CD4-positive, alpha-beta T cell treated with Interleukin-4 for 4 hours (primary cell): Measurements from ENCODE around the gene TRIM66.

Experiments used
- DNase-seq: peaks from one replicate; pipeline ENCODE4 v3.0.0-alpha.2; 2020

TRIM66 gene

GRCh38 chr11:8712506-8712905 lies 30.0 kb upstream of the TRIM66 start:
- DNase-seq, result no peak

DNA sequence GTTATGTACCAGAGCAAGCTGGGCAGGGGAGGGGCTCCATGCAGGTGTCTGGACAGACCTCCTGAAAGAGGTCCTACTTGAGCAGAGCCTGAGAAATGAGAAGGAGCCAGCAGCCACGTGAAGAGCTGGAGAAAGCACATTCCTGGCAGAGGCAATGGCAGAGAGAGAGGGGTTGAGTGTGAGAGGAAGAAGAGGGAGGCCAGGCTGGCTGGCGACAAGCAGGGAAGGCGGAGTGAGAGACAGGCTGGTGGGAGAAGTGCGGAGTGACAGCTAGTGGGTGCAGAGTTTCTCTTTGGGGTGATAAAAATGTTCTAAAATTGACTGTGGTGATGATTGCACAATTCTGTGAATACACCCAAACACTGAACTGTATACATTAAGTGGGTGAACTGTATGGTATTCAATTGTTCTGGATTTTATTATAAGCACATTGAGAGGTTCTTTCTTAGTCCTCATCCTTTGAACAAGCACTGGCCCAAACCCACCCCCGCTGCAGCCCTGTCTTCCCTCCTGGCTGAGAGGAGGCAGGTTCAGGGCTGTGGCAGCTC lies 29.5 kb upstream of the TRIM66 start:
- DNase-seq, result no peak

GRCh38 chr11:8709777-8710176 lies 27.3 kb upstream of the TRIM66 start:
- no peak for DNase-seq

DNA sequence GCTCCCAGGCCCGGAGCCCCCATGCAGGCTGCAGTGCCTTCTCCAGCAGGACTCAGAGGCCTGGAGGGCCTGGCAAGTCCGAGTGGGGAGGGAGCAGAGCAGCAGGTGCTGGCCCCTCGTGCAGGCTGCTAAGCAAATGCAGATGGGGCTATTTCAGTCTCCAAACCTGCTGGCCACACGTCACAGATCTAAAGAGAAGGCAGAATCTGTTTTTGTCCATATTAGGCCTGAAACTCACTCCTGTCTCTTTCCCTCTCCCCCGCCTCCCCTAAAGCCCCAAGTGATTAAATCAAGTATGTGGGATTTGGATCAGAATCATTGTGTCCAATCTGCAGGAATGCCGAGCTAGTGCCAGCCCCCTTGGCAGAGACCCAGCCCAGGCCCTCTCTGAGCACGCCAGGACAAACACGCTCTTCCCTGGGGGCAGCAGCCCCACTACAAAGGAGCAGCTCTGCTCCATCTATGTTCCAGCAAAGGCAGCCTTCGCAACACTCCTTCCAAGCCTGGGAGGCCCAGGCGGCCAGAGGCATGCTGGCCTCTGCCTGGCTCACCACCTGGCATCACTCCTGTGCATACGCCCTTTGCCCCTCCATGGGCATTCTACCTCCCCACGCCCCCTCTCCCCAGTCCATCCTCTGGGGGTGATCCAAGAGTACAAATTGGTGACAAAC lies 26.7 kb upstream of the TRIM66 start:
- no peak for DNase-seq

GRCh38 chr11:8707541-8708191 lies 25.2 kb upstream of the TRIM66 start:
- DNase-seq, result no peak

DNA sequence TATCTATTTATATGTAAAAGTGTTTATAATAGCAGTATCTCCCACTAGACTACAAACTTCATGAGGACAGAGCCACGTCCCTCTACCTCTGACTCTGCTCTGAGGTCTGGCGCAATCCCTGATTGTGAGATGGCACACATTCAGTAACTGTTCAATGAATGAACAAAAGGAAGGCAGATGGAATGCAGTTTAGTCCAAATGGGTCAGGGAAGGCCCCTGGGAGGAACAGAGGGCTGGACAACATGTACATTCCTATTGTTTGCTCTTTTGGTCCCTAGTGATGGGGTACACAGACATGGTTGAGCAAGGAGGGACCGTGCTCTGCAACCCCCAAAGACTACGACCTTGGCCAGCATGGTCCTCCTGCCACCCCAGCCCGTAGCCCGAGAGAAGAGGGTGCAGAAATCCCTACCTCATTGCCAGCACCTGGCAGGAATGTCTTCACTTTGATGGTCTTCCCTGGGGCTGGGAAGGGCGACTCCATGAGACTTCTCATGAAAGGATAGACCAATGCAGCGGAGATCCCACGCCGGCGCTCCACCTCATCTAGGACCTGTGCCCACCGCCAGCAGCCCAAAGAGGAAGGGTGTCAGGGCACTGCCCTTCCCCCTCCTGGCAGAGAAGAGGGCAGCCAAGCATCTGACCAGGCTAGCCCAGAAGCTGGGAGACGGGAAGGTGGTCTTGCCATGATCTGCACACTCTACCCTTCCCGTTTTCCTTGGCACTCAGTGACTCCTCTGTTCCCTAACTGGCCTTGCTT lies 24.4 kb upstream of the TRIM66 start:
- no peak for DNase-seq

DNA sequence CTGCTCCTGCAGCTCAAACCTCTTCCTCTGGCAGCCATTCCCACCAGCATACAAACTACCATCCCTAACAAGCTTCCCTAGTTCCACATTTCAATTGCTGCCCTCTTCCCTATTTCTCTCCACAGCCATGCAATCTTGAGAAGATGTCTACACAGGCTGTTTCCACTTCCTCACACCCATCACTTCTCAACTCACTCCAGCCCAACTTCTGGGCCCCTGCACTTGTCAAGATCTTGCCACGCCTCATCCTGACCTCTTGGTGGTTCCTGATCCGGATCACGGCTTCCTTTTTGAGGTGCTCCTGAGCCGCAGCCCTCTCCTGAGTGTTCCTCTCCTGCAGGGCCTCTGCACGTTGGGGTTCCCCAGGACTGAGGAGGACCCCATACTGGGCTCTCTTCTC lies 22.7 kb upstream of the TRIM66 start:
- DNase-seq, result no peak

- DNase-seq, result no peak
Observed at GRCh38 chr11:8704136-8704535, 21.7 kb upstream of the TRIM66 start.

- DNase-seq, result no peak
Observed at GRCh38 chr11:8702598-8702915, 20.1 kb upstream of the TRIM66 start.

DNA sequence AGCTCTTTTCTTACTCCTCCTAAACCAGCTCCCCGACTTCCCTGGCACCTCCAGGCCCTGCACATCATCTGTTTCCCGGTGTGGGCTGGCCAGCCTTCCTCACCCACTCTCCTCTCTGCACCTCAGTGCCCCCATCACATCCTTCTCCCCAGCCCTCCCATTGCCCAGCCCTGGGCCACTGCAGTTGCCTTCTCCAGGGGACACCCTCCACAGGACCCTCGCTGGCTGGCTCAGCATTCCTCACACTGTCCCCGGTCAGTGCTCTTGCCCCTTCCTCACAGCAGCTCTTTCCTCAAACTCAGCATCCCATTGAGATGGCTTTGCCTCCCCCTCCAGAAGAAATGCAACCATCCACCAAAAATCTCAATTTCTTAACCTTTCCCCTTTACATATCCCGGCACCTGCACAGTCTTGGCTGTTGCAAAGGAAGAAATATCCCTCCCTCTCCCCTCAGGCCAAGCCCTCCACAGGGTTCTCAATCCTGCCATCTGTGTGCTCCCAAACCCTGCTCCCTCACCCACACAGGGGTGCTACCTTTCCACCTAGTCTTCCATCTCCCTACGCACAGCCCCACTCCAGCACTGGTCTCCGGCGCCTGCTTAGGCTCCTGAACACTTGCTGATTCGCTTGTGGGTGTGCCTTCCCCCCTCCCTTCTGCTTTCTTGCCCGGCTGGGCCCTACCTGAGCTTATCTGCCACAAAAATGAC lies 19.6 kb upstream of the TRIM66 start:
- DNase-seq, result no peak

DNA sequence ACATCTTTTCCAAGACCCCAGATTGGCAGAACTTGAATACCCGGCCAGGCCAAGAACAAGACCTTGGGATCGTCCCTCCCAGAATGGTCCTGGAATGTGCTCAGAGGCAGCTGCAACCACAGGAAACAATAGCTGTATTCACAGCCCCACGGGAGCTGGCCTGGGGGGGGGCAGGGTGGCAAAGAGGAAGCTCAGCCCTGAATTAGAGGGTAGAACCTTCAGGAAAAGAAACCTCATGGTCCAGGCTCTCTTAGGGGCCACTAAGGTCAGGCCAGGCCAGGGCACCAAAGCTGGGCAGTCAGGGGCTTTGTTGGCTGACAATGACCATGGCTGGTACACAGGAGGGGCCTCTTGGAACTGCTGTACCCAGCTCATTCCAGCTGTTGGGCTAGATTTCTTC lies 17.4 kb upstream of the TRIM66 start:
- no peak for DNase-seq

GRCh38 chr11:8698917-8699441 lies 16.5 kb upstream of the TRIM66 start:
- no peak for DNase-seq

GRCh38 chr11:8698379-8698851 lies 15.9 kb upstream of the TRIM66 start:
- no peak for DNase-seq

DNA sequence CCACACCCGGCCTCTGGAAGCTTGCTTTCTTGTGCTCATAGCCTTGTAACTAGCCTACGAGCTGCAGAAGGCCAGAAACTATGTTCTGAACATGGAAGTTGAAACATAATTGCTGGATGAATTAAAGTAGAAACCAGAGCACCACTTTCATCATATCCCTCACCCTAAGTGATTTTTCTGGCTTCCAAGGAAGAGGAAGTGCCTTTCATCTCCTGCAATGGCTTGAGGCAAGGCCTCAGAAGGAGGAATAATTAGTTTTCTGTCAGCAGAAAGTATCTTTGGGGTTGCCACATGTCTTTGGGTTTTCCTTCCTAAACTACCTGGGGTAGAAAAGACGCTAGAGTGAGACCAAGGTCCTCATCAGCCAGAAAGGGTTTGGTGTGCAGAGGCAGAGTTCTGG lies 14.6 kb upstream of the TRIM66 start:
- DNase-seq, result no peak

DNA sequence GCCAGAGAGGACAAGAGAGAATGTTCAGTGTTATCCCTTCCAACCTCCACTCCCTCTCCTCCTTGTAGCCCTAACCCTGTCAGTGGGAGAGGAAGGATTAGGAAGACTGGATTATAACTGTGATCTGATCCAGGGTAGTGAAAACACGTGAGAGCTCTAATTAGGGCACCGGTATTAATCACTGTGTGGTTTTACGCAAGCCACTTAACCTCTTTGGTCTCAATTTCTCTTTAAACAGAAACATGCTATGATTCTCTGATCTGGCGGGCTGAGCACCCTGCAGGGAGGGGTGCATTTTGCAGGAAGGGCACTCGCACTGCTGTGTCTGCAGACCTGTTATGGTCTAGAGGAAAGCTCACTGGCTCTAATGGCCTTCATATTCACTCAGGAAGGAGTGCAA lies 11.7 kb upstream of the TRIM66 start:
- DNase-seq, result no peak

DNA sequence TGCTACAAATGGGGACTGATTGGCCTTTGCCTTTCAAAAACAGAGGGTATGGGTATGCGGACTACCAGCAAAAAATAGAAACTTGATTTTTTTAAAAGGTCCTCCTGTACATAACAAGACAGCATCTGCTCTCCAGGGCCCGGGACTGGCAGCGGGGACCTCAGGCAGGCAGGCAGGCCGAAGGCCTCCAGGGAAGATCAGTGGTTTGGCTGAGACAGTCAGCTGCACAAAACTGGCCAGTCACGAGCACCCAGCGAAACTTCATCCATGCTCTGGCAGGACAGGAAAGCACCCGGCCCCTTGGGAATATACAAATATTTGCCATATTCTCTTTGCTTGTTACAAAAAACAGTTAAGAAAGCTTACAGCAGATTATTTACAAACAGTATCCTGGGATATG lies 11.1 kb upstream of the TRIM66 start:
- no peak for DNase-seq

DNA sequence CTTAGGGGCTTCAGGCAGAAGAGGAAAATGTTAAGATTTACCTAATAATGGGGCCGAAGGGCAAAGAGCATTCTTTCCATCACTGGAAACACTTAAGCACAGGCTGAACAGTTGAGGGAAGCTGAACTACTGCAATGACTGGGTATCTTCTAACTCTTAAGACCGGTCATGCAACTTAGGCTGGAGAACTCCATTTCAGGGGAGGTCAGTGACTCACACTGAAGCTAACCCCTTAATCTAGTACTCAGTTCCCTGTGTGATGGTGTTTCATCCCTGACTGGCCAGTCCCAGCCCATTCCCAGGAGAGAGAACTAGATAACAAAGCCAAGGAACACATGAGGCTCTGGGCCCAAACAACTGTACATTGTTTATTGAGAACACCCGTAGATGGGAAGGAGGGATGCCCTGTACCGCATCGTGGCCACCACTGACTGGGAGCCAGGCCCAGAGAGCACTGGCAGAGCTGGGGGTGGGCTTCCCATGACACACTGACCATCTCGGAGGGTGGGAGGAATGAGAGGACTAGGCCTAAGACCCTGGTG lies 10.6 kb upstream of the TRIM66 start:
- DNase-seq, result no peak

GRCh38 chr11:8692417-8692816 lies 10.0 kb upstream of the TRIM66 start:
- no peak for DNase-seq

DNA sequence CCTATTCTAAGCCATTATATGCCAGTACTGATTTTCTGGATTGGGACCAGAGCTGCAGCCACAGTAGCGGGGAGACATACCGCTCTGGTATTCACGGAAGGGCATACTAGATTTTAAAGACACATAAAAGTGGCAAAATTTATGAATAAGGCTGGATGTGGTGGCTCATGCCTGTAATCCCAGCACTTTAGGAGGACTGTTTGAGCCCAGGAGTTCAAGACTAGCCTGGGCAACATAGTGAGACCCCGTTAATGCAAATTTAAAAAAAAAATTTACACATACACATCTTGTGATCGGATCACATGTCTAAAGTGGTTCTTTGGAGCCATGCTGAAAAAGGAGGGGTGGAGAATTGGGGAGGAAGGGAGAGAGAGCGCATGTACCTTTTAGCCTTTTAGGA lies 9.1 kb upstream of the TRIM66 start:
- DNase-seq, result no peak

GRCh38 chr11:8690374-8691342 lies 8.2 kb upstream of the TRIM66 start:
- no peak for DNase-seq

DNA sequence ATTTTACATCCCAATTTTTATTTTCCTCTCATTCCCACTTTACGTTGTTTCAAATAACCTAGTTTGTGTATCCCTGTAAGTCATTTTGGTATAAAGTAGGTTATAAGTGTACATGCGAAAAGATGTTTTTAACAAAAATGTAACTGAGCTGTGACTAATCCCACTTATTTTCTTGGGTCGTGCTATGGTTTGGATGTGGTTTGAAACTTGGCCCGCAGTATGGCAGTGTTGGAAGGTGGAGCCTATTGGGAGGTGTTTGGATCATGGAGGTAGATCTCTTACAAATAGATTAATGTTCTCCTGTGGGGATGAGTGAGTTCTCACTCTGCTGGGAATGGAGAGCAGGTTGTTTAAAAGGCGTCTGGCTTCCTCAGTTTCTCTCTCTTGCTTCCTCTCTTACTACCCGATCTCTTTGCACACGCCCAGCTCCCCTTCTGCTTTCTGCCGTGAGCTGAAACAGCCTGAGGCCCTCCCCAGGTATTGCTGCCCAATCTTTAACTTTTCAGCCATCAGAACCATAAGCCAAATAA lies 7.3 kb upstream of the TRIM66 start:
- DNase-seq, result no peak
